HCT116 (cell line): Measurements from ENCODE around the gene STIM2. TPM values are rescaled to one million over a fixed set of nuclear protein-coding genes. Genes with fewer than 3 reads are reported as not detected.

ENCODE experiments used
- ATAC-seq: fragments of 200-7000 bp; cut with Tn5 transposase; 2 replicates; pipeline ENCODE4 v1.9.1; 2020; ENCODE audit warnings: mild to moderate bottlenecking, moderate library complexity
- BruUV-seq: library from RNA; stranded (reverse); fragments of 400-500 nt; replicated peaks from 2 replicates; lab custom pipeline; 2021; lab: Mats Ljungman, UMichigan
- CTCF ChIA-PET: fragments of 300-600 bp; sonication (Branson Sonifier 250); formaldehyde crosslinking; loops from one replicate; lab custom pipeline; 2021; ENCODE audit warnings: antibody characterized with exemption; lab: Charles Lee
- POLR2A ChIA-PET: fragments of 300-600, 350-600 bp; sonication (Branson Sonifier 250); formaldehyde crosslinking; loops from one replicate; lab custom pipeline; 2021; ENCODE audit warnings: antibody characterized with exemption; lab: Charles Lee
- RAD21 ChIA-PET, 2 experiments: fragments of 300-600 bp; sonication (Branson Sonifier 250); formaldehyde crosslinking; loops; one replicate each; lab custom pipeline; 2023; ENCODE audit warnings: low total read pairs in 2 of 2; ENCODE audit not compliant: uncharacterized antibody in 2 of 2, unreplicated experiment in 2 of 2, low non-redundant PET in 1 of 2; lab: Charles Lee
- DNase-seq: peaks from one replicate; pipeline ENCODE4 v3.0.0-alpha.2; 2010; ENCODE audit warnings: low read depth, low spot score
- H2AFZ ChIP-seq: fragments of 200-600 bp; shearing (Covaris generic), sonication (generic); 2 replicates; pipeline ENCODE4 v1.6.1; 2017; ENCODE audit warnings: low read depth, mixed run types, mixed read lengths, antibody characterized with exemption, low read length; ENCODE audit not compliant: poor library complexity, severe bottlenecking
- H3K27ac ChIP-seq: 2 replicates; pipeline ENCODE4 v1.5.1; 2012; ENCODE audit warnings: low read depth, low read length
- H3K27me3 ChIP-seq: fragments of 200-600 bp; sonication (generic); 2 replicates; pipeline ENCODE4 v1.6.1; 2016; ENCODE audit warnings: mixed run types, low read length, mixed read lengths; ENCODE audit not compliant: insufficient read depth
- H3K36me3 ChIP-seq, 2 experiments: fragments of 200-500 bp in 1 of 2; fragments of 200-600 bp in 1 of 2; sonication (Bioruptor generic) in 1 of 2; sonication (generic) in 1 of 2; 2 replicates each; pipeline versions ENCODE4 v1.5.1 to v1.6.1; 2014 to 2016; ENCODE audit warnings: low read length in 2 of 2, inconsistent platforms in 1 of 2, mixed read lengths in 1 of 2, mixed run types in 1 of 2; ENCODE audit not compliant: insufficient read depth in 2 of 2, control insufficient read depth in 1 of 2
- H3K4me1 ChIP-seq, 2 experiments: fragments of 200-600 bp in 1 of 2; sonication (generic) in 1 of 2; 2 replicates each; pipeline versions ENCODE4 v1.5.1 to v1.6.1; 2012 to 2017; ENCODE audit warnings: low read length in 2 of 2, inconsistent platforms in 1 of 2, mild to moderate bottlenecking in 1 of 2, mixed read lengths in 1 of 2, mixed run types in 1 of 2, moderate library complexity in 1 of 2; ENCODE audit not compliant: insufficient read depth in 2 of 2, control insufficient read depth in 1 of 2
- H3K4me2 ChIP-seq: fragments of 200-600 bp; sonication (generic); 2 replicates; pipeline ENCODE4 v1.6.1; 2017; ENCODE audit warnings: mixed run types, low read length, mixed read lengths
- H3K4me3 ChIP-seq, 2 experiments: fragments of 200-600 bp in 1 of 2; sonication (generic) in 1 of 2; replicated peaks in 1 of 2; 2 replicates each; pipeline ENCODE4 v1.5.1; 2011 to 2016; ENCODE audit warnings: low read length in 2 of 2, control low read depth in 1 of 2, low read depth in 1 of 2, mild to moderate bottlenecking in 1 of 2, mixed read lengths in 1 of 2, mixed run types in 1 of 2
- H3K79me2 ChIP-seq: fragments of 200-600 bp; sonication (generic); 2 replicates; pipeline ENCODE4 v1.6.1; 2017; ENCODE audit warnings: mild to moderate bottlenecking, mixed run types, low read length, moderate library complexity, mixed read lengths; ENCODE audit not compliant: insufficient read depth
- H3K9ac ChIP-seq: fragments of 200-600 bp; sonication (generic); 2 replicates; pipeline ENCODE4 v1.6.1; 2016; ENCODE audit warnings: low read length, mixed read lengths
- H3K9me2 ChIP-seq: fragments of 200-600 bp; sonication (generic), shearing (Covaris generic); 2 replicates; pipeline ENCODE4 v1.6.1; 2017; ENCODE audit warnings: mixed run types, mild to moderate bottlenecking, moderate library complexity; ENCODE audit not compliant: insufficient read depth
- H3K9me3 ChIP-seq, 2 experiments: fragments of 200-500 bp in 1 of 2; fragments of 200-600 bp in 1 of 2; sonication (Bioruptor generic) in 1 of 2; sonication (generic) in 1 of 2; 2 replicates each; pipeline ENCODE4 v1.6.1; 2014 to 2017; ENCODE audit warnings: low read length in 2 of 2, mixed read lengths in 2 of 2, inconsistent platforms in 1 of 2, low read depth in 1 of 2, mild to moderate bottlenecking in 1 of 2, mixed run types in 1 of 2, moderate library complexity in 1 of 2; ENCODE audit not compliant: control insufficient read depth in 1 of 2, insufficient read depth in 1 of 2
- H4K20me1 ChIP-seq: fragments of 200-600 bp; sonication (generic), shearing (Covaris generic); 2 replicates; pipeline ENCODE4 v1.6.1; 2017; ENCODE audit warnings: mixed run types, mild to moderate bottlenecking, moderate library complexity; ENCODE audit not compliant: insufficient read depth
- ATF3 ChIP-seq: IDR thresholded peaks from 2 replicates; pipeline ENCODE4 v1.6.1; 2012
- EZH2 ChIP-seq: fragments of 200-600 bp; sonication (generic); IDR thresholded peaks from 2 replicates; pipeline ENCODE4 v1.6.1; 2017; ENCODE audit warnings: antibody characterized with exemption, mixed run types
- JUND ChIP-seq: IDR thresholded peaks from 2 replicates; pipeline ENCODE4 v1.6.1; 2012
- REST ChIP-seq: IDR thresholded peaks from 2 replicates; pipeline ENCODE4 v1.6.1; 2012; ENCODE audit warnings: low read depth
- SIN3A ChIP-seq: IDR thresholded peaks from 2 replicates; pipeline ENCODE4 v1.6.1; 2012; ENCODE audit warnings: low read depth
- TCF7L2 ChIP-seq: IDR thresholded peaks from 2 replicates; pipeline ENCODE4 v1.7.0; 2011; ENCODE audit warnings: borderline replicate concordance, inconsistent platforms; ENCODE audit not compliant: insufficient read depth, insufficient read length; ENCODE audit errors: extremely low read depth
- ZFX ChIP-seq: fragments of 450-650 bp; IDR thresholded peaks from 2 replicates; pipeline ENCODE4 v1.6.1; 2017
- intact Hi-C: fragments of 100-400 bp; cut with micrococcal nuclease; formaldehyde crosslinking; loops from 2 replicates; pipeline ENCODE4 v1.10.0; 2022
- total RNA-seq: library from RNA; stranded (reverse); gene quantifications from one replicate; pipeline ENCODE4 v1.2.1, GENCODE V29; 2021; ENCODE audit not compliant: unreplicated experiment
- TF ChIP-seq, protein P1 (sequence below): IDR thresholded peaks from 2 replicates; pipeline ENCODE4 v1.6.1; 2011; ENCODE audit warnings: mild to moderate bottlenecking, low read length, moderate library complexity; ENCODE audit not compliant: insufficient replicate concordance; ENCODE audit errors: extremely low read depth
- TF ChIP-seq, protein P2 (sequence below): IDR thresholded peaks from 2 replicates; pipeline ENCODE4 v1.6.1; 2012

The STIM2 gene
- total RNA-seq, 1 experiment from 2014 or later: 65.9 TPM

- Histone ChIP-seq H2AFZ (no peak overlapping the region), H3K4me3 (no peak overlapping the region), H3K9me3 (no peaks in the 10 kb centered on the region), H3K27me3 (no peaks in the 10 kb centered on the region), H3K79me2 (peaks cover 3% of the 10 kb centered on the region; the same call in 1 of the 2 replicates), H3K9ac (no peak overlapping the region), H3K4me2 (no peak overlapping the region), H3K9me2 (no peaks in the 10 kb centered on the region), H3K4me1 (peaks cover 9% of the 10 kb centered on the region in 2 experiments), H3K27ac (no peak overlapping the region), H3K36me3 (no peaks in the 10 kb centered on the region), H4K20me1 (no peaks in the 10 kb centered on the region; the same call in 1 of the 2 replicates)
- BruUV-seq: no TSS peak
- DNase-seq (no peak), ATAC-seq (no peak)
- CTCF ChIA-PET: no interaction called here
- RAD21 ChIA-PET: no interaction called here
- POLR2A ChIA-PET: no interaction called here
- TF ChIP-seq, protein P1, sequence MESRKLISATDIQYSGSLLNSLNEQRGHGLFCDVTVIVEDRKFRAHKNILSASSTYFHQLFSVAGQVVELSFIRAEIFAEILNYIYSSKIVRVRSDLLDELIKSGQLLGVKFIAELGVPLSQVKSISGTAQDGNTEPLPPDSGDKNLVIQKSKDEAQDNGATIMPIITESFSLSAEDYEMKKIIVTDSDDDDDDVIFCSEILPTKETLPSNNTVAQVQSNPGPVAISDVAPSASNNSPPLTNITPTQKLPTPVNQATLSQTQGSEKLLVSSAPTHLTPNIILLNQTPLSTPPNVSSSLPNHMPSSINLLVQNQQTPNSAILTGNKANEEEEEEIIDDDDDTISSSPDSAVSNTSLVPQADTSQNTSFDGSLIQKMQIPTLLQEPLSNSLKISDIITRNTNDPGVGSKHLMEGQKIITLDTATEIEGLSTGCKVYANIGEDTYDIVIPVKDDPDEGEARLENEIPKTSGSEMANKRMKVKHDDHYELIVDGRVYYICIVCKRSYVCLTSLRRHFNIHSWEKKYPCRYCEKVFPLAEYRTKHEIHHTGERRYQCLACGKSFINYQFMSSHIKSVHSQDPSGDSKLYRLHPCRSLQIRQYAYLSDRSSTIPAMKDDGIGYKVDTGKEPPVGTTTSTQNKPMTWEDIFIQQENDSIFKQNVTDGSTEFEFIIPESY: no peak
- TF ChIP-seq ATF3 (no peak), SIN3A (no peak), REST (no peak), ZFX (no peak), EZH2 (no peak), JUND (no peak), TCF7L2 (no peak)
- TF ChIP-seq, protein P2, sequence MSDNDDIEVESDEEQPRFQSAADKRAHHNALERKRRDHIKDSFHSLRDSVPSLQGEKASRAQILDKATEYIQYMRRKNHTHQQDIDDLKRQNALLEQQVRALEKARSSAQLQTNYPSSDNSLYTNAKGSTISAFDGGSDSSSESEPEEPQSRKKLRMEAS: no peak
- intact Hi-C loops: no loop called here
These were observed 76.5 kb downstream of the STIM2 start for GRCh38 chr4:26937139-26937538.
